WTC11 (cell line): ENCODE results near the gene CCDC80.
A peak's percentile ranks its signal among the peaks of the same experiment; 100 is the strongest.

Experiments
- CREM ChIP-seq: sonication (generic); formaldehyde crosslinking; IDR thresholded peaks from 2 replicates; pipeline ENCODE4 v1.8.1; 2022; ENCODE audit warnings: mild to moderate bottlenecking, missing genetic modification reagents, moderate library complexity
- CTCF ChIP-seq: fragments of 200-600 bp; IDR thresholded peaks from 2 replicates; pipeline ENCODE4 v1.8.0; 2022; ENCODE audit warnings: antibody characterized with exemption
- JAZF1 ChIP-seq: fragments of 250-450 bp; sonication (Bioruptor Pico); IDR thresholded peaks from 2 replicates; pipeline ENCODE4 v1.9.0; 2021; ENCODE audit warnings: moderate library complexity, mild to moderate bottlenecking, inconsistent platforms
- MAX ChIP-seq: sonication (generic); formaldehyde crosslinking; IDR thresholded peaks from 2 replicates; pipeline ENCODE4 v1.8.0; 2022; ENCODE audit warnings: mild to moderate bottlenecking, missing genetic modification reagents
- USF2 ChIP-seq: sonication (generic); formaldehyde crosslinking; IDR thresholded peaks from 2 replicates; pipeline ENCODE4 v1.8.1; 2023; ENCODE audit warnings: mild to moderate bottlenecking, missing genetic modification reagents, moderate library complexity
- ZBTB21 ChIP-seq: sonication (generic); formaldehyde crosslinking; IDR thresholded peaks from 2 replicates; pipeline ENCODE4 v1.8.1; 2023; ENCODE audit warnings: mild to moderate bottlenecking, missing genetic modification reagents, borderline replicate concordance
- ZNF138 ChIP-seq: sonication (generic); formaldehyde crosslinking; conservative IDR thresholded peaks from 2 replicates; pipeline ENCODE4 v1.8.1; 2022; ENCODE audit warnings: mild to moderate bottlenecking, moderate library complexity, missing genetic modification reagents
- TF ChIP-seq, protein P1 (sequence below): sonication (generic); formaldehyde crosslinking; IDR thresholded peaks from 2 replicates; pipeline ENCODE4 v1.8.0; 2022; ENCODE audit warnings: mild to moderate bottlenecking, missing genetic modification reagents
- TF ChIP-seq, protein P2 (sequence below): sonication (generic); formaldehyde crosslinking; IDR thresholded peaks from 2 replicates; pipeline ENCODE4 v1.8.0; 2022; ENCODE audit warnings: mild to moderate bottlenecking, missing genetic modification reagents
- TF ChIP-seq, protein P3 (sequence below): sonication (generic); formaldehyde crosslinking; IDR thresholded peaks from 2 replicates; pipeline ENCODE4 v1.8.1; 2023; ENCODE audit warnings: mild to moderate bottlenecking, moderate library complexity, missing genetic modification reagents

- TF ChIP-seq CTCF = no peak
- no peak for TF ChIP-seq USF2 (CRISPR knock-in tag)
- no peak for TF ChIP-seq ZBTB21 (CRISPR knock-in tag)
- TF ChIP-seq, protein P1, sequence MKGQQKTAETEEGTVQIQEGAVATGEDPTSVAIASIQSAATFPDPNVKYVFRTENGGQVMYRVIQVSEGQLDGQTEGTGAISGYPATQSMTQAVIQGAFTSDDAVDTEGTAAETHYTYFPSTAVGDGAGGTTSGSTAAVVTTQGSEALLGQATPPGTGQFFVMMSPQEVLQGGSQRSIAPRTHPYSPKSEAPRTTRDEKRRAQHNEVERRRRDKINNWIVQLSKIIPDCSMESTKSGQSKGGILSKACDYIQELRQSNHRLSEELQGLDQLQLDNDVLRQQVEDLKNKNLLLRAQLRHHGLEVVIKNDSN (CRISPR knock-in tag) = no peak
- no peak for TF ChIP-seq ZNF138
- peak; percentile 30; the same call in 1 of the 2 replicates for TF ChIP-seq MAX (CRISPR knock-in tag)
- no peak for TF ChIP-seq JAZF1 (CRISPR knock-in tag)
- TF ChIP-seq, protein P2, sequence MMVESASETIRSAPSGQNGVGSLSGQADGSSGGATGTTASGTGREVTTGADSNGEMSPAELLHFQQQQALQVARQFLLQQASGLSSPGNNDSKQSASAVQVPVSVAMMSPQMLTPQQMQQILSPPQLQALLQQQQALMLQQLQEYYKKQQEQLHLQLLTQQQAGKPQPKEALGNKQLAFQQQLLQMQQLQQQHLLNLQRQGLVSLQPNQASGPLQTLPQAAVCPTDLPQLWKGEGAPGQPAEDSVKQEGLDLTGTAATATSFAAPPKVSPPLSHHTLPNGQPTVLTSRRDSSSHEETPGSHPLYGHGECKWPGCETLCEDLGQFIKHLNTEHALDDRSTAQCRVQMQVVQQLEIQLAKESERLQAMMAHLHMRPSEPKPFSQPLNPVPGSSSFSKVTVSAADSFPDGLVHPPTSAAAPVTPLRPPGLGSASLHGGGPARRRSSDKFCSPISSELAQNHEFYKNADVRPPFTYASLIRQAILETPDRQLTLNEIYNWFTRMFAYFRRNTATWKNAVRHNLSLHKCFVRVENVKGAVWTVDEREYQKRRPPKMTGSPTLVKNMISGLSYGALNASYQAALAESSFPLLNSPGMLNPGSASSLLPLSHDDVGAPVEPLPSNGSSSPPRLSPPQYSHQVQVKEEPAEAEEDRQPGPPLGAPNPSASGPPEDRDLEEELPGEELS (CRISPR knock-in tag) = no peak
- TF ChIP-seq, protein P3, sequence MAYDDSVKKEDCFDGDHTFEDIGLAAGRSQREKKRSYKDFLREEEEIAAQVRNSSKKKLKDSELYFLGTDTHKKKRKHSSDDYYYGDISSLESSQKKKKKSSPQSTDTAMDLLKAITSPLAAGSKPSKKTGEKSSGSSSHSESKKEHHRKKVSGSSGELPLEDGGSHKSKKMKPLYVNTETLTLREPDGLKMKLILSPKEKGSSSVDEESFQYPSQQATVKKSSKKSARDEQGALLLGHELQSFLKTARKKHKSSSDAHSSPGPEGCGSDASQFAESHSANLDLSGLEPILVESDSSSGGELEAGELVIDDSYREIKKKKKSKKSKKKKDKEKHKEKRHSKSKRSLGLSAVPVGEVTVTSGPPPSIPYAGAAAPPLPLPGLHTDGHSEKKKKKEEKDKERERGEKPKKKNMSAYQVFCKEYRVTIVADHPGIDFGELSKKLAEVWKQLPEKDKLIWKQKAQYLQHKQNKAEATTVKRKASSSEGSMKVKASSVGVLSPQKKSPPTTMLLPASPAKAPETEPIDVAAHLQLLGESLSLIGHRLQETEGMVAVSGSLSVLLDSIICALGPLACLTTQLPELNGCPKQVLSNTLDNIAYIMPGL (CRISPR knock-in tag) = no peak
- no peak for TF ChIP-seq CREM (CRISPR knock-in tag)
These were observed 2.8 kb upstream of the CCDC80 start for GRCh38 chr3:112643621-112644240.
